ENCODE measurements around the gene KLHL13. TPM values are rescaled to one million over a fixed set of nuclear protein-coding genes. Genes with fewer than 3 reads are reported as not detected.

The KLHL13 gene
- total RNA-seq, 1 donor from 2014 or later, result 5.6 TPM

DNA sequence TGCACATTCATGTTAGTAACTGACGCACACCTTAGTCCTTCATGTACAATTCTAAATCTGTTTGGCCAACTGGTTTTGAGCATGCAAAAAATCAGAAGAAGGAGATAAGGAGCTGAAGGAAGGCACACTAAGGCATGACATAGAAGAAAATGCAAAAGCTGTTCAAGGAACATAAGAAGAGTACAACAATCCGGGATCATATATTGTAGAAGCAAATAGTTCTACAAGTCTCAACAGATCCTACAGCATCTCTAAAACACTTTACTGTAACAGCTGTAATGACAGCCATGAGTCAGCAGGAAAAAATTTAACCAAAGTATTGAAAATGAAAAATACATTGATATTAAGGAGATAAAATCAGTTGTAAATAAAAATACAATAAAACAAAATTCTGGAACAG is 57.7 kb downstream of the KLHL13 start:
- H3K27ac ChIP-seq (ENCODE audit: low read depth, low read length), result no peak overlapping the region
- no peaks in the 10 kb centered on the region for H3K4me1 ChIP-seq (ENCODE audit: insufficient read depth, low read length)
- Mint-ChIP-seq H3K4me1 (ENCODE audit: low read depth, unreplicated experiment) (peaks cover 2% of the 10 kb centered on the region), H3K27ac (ENCODE audit: unreplicated experiment) (no peak overlapping the region), H3K4me3 (ENCODE audit: unreplicated experiment) (no peak overlapping the region), H3K9me3 (ENCODE audit: unreplicated experiment) (no peaks in the 10 kb centered on the region), H3K27me3 (ENCODE audit: low read depth, unreplicated experiment) (no peaks in the 10 kb centered on the region), H3K36me3 (ENCODE audit: low read depth, unreplicated experiment) (no peaks in the 10 kb centered on the region)
- H3K9ac ChIP-seq (ENCODE audit: low read length), result no peak overlapping the region
- H4K20me1 ChIP-seq (ENCODE audit: insufficient read depth, low read length), result no peaks in the 10 kb centered on the region
- no peak overlapping the region for H3K4me3 ChIP-seq (ENCODE audit: insufficient read depth, low read depth, low read length)
- no peak for TF ChIP-seq EZH2 (IDR thresholded peaks at IDR 0.05; ENCODE audit: insufficient read depth, low read length)
- TF ChIP-seq, protein P1, sequence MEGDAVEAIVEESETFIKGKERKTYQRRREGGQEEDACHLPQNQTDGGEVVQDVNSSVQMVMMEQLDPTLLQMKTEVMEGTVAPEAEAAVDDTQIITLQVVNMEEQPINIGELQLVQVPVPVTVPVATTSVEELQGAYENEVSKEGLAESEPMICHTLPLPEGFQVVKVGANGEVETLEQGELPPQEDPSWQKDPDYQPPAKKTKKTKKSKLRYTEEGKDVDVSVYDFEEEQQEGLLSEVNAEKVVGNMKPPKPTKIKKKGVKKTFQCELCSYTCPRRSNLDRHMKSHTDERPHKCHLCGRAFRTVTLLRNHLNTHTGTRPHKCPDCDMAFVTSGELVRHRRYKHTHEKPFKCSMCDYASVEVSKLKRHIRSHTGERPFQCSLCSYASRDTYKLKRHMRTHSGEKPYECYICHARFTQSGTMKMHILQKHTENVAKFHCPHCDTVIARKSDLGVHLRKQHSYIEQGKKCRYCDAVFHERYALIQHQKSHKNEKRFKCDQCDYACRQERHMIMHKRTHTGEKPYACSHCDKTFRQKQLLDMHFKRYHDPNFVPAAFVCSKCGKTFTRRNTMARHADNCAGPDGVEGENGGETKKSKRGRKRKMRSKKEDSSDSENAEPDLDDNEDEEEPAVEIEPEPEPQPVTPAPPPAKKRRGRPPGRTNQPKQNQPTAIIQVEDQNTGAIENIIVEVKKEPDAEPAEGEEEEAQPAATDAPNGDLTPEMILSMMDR (IDR thresholded peaks at IDR 0.05; ENCODE audit: insufficient read depth, low read depth, low read length), result no peak
- no peak overlapping the region for H3K4me2 ChIP-seq (ENCODE audit: low read length)
- no peaks in the 10 kb centered on the region for H3K79me2 ChIP-seq (ENCODE audit: insufficient read depth, low read length)
- H3K9me3 ChIP-seq (ENCODE audit: insufficient read depth, low read depth, low read length), result no peaks in the 10 kb centered on the region
- H2AFZ ChIP-seq (ENCODE audit: low read depth, low read length), result no peak overlapping the region
- FAIRE-seq (no peak), DNase-seq (ENCODE audit: low read depth) (no peak)
- H3K27me3 ChIP-seq (ENCODE audit: insufficient read depth, low read length), result no peaks in the 10 kb centered on the region
- H3K36me3 ChIP-seq (ENCODE audit: insufficient read depth, low read length), result no peaks in the 10 kb centered on the region

DNA sequence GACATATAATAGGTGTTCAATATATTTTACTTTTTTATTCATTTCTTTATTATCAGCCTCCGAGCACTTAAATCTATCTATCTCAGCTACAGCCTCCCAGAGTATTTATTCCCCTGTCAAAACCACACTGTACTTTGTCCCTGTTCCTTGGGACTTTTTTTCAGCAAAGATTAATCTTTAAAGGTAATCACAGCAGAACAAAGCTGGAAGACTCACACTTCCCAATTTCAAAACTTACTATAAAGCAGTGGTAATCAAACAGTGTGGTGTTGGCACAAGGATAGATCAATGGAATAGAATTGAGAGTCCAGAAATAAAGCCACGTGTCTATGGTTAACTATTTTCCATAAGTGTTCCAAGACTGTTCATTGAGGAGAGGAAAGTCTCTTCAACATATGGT is 59.7 kb downstream of the KLHL13 start:
- DNase-seq (ENCODE audit: low read depth), result no peak
- Mint-ChIP-seq H3K27me3 (ENCODE audit: low read depth, unreplicated experiment) (no peaks in the 10 kb centered on the region), H3K9me3 (ENCODE audit: unreplicated experiment) (no peaks in the 10 kb centered on the region), H3K4me1 (ENCODE audit: low read depth, unreplicated experiment) (peaks cover 2% of the 10 kb centered on the region), H3K27ac (ENCODE audit: unreplicated experiment) (no peak overlapping the region), H3K36me3 (ENCODE audit: low read depth, unreplicated experiment) (no peaks in the 10 kb centered on the region), H3K4me3 (ENCODE audit: unreplicated experiment) (no peak overlapping the region)
- H3K79me2 ChIP-seq (ENCODE audit: insufficient read depth, low read length), result no peaks in the 10 kb centered on the region
- no peaks in the 10 kb centered on the region for H3K27me3 ChIP-seq (ENCODE audit: insufficient read depth, low read length)
- no peaks in the 10 kb centered on the region for H3K36me3 ChIP-seq (ENCODE audit: insufficient read depth, low read length)
- H3K4me2 ChIP-seq (ENCODE audit: low read length), result no peak overlapping the region
- H3K27ac ChIP-seq (ENCODE audit: low read depth, low read length), result no peak overlapping the region
- H3K4me3 ChIP-seq (ENCODE audit: insufficient read depth, low read depth, low read length), result no peak overlapping the region
- no peak for TF ChIP-seq EZH2 (IDR thresholded peaks at IDR 0.05; ENCODE audit: insufficient read depth, low read length)
- TF ChIP-seq, protein P1 (IDR thresholded peaks at IDR 0.05; ENCODE audit: insufficient read depth, low read depth, low read length), result no peak
- H4K20me1 ChIP-seq (ENCODE audit: insufficient read depth, low read length), result no peaks in the 10 kb centered on the region
- H2AFZ ChIP-seq (ENCODE audit: low read depth, low read length), result no peak overlapping the region
- H3K9ac ChIP-seq (ENCODE audit: low read length), result no peak overlapping the region
- no peaks in the 10 kb centered on the region for H3K4me1 ChIP-seq (ENCODE audit: insufficient read depth, low read length)
- no peak for FAIRE-seq
- no peaks in the 10 kb centered on the region for H3K9me3 ChIP-seq (ENCODE audit: insufficient read depth, low read depth, low read length)

DNA sequence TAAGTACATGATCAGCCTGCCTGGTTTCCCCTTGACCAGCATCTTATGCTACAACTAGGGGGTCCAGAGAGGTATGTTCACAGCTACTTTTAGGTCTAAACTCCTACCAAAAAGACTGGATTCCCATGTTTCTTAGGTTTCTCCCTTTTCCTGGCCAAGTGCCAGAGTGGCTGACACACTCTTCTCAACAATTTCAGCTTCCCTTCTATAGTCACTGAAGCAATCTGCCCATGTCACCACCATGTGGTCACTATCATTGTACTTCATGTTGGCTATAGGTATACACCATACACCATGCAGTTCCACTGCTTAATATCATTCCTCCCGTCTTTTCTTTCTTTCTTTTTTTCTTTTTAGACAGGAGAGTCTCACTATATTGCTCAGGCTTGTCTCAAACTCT is 66.9 kb downstream of the KLHL13 start:
- Mint-ChIP-seq H3K4me1 (ENCODE audit: low read depth, unreplicated experiment) (peaks cover 3% of the 10 kb centered on the region), H3K27me3 (ENCODE audit: low read depth, unreplicated experiment) (no peaks in the 10 kb centered on the region), H3K4me3 (ENCODE audit: unreplicated experiment) (no peak overlapping the region), H3K9me3 (ENCODE audit: unreplicated experiment) (peaks cover 2% of the 10 kb centered on the region), H3K36me3 (ENCODE audit: low read depth, unreplicated experiment) (no peaks in the 10 kb centered on the region), H3K27ac (ENCODE audit: unreplicated experiment) (no peak overlapping the region)
- DNase-seq (ENCODE audit: low read depth) (no peak), FAIRE-seq (no peak)
- H3K27ac ChIP-seq (ENCODE audit: low read depth, low read length), result no peak overlapping the region
- H3K4me2 ChIP-seq (ENCODE audit: low read length), result no peak overlapping the region
- H3K9ac ChIP-seq (ENCODE audit: low read length), result no peak overlapping the region
- H4K20me1 ChIP-seq (ENCODE audit: insufficient read depth, low read length), result no peaks in the 10 kb centered on the region
- no peaks in the 10 kb centered on the region for H3K27me3 ChIP-seq (ENCODE audit: insufficient read depth, low read length)
- no peaks in the 10 kb centered on the region for H3K9me3 ChIP-seq (ENCODE audit: insufficient read depth, low read depth, low read length)
- no peak for TF ChIP-seq EZH2 (IDR thresholded peaks at IDR 0.05; ENCODE audit: insufficient read depth, low read length)
- TF ChIP-seq, protein P1 (IDR thresholded peaks at IDR 0.05; ENCODE audit: insufficient read depth, low read depth, low read length), result no peak
- no peaks in the 10 kb centered on the region for H3K4me1 ChIP-seq (ENCODE audit: insufficient read depth, low read length)
- no peaks in the 10 kb centered on the region for H3K79me2 ChIP-seq (ENCODE audit: insufficient read depth, low read length)
- H3K4me3 ChIP-seq (ENCODE audit: insufficient read depth, low read depth, low read length), result no peak overlapping the region
- H3K36me3 ChIP-seq (ENCODE audit: insufficient read depth, low read length), result no peaks in the 10 kb centered on the region
- no peak overlapping the region for H2AFZ ChIP-seq (ENCODE audit: low read depth, low read length)
